Glutamatergic neuron (in vitro differentiated cells): ENCODE measurements around the gene KLRF1. TPM values are rescaled to one million over a fixed set of nuclear protein-coding genes. Genes with fewer than 3 reads are reported as not detected.

Source experiments
- DNase-seq: peaks from one replicate; pipeline ENCODE4 v3.0.0; 2022
- H3K27ac Mint-ChIP-seq: one replicate; pipeline ENCODE4 v1.8.0; 2020; ENCODE audit warnings: mild to moderate bottlenecking, mixed read lengths, inconsistent platforms; ENCODE audit not compliant: unreplicated experiment
- H3K27me3 Mint-ChIP-seq: one replicate; pipeline ENCODE4 v1.8.0; 2020; ENCODE audit warnings: mild to moderate bottlenecking, moderate library complexity, mixed read lengths, inconsistent platforms; ENCODE audit not compliant: unreplicated experiment
- H3K36me3 Mint-ChIP-seq: one replicate; pipeline ENCODE4 v1.8.0; 2020; ENCODE audit warnings: mild to moderate bottlenecking, mixed read lengths, inconsistent platforms; ENCODE audit not compliant: unreplicated experiment
- H3K4me1 Mint-ChIP-seq: one replicate; pipeline ENCODE4 v1.8.0; 2020; ENCODE audit warnings: mild to moderate bottlenecking, low read depth, mixed read lengths, inconsistent platforms; ENCODE audit not compliant: unreplicated experiment
- H3K4me3 Mint-ChIP-seq: one replicate; pipeline ENCODE4 v1.8.0; 2020; ENCODE audit warnings: mild to moderate bottlenecking, mixed read lengths, inconsistent platforms; ENCODE audit not compliant: unreplicated experiment
- H3K9me3 Mint-ChIP-seq: one replicate; pipeline ENCODE4 v1.8.0; 2020; ENCODE audit warnings: mild to moderate bottlenecking, moderate library complexity, mixed read lengths, inconsistent platforms; ENCODE audit not compliant: unreplicated experiment
- CTCF ChIP-seq: fragments of 200-600 bp; sonication (generic); IDR thresholded peaks from one replicate; pipeline ENCODE4 v1.5.0; 2021; ENCODE audit not compliant: partially characterized antibody, unreplicated experiment
- total RNA-seq: library from RNA; stranded (reverse); fragmentation: NEBNext Ultra II Directional; extraction: Animal tissue kit (Norgen Biotek cat#: 25700); gene quantifications from one replicate; pipeline ENCODE4 v1.2.1, GENCODE V29; 2021; ENCODE audit not compliant: unreplicated experiment

The KLRF1 gene
- total RNA-seq, 1 donor from 2014 or later, result not detected

DNA sequence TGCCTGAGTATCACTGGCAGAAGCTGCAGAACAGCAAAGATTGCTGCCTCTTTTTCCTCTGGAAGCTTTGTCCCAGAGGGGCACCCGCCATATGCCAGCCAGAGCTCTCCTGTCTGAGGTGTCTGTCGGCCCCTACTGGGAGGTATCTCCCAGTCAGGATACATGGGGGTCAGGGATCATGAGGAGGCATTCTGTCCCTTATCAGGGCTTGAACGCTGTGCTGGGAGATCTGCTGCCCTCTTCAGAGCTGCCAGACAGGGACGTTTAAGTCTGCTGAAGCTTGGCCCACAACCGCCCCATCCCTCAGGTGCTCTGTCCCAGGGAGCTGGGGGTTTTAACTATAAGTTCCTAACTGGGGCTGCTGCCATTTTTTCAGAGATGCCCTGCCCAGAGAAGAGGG, 21.6 kb downstream of the KLRF1 start:
- Mint-ChIP-seq H3K4me1 (no peaks in the 10 kb centered on the region), H3K9me3 (no peaks in the 10 kb centered on the region), H3K27me3 (no peaks in the 10 kb centered on the region), H3K4me3 (no peak overlapping the region), H3K36me3 (peaks cover 4% of the 10 kb centered on the region), H3K27ac (no peak overlapping the region)
- no peak for DNase-seq
- no peak for TF ChIP-seq CTCF

DNA sequence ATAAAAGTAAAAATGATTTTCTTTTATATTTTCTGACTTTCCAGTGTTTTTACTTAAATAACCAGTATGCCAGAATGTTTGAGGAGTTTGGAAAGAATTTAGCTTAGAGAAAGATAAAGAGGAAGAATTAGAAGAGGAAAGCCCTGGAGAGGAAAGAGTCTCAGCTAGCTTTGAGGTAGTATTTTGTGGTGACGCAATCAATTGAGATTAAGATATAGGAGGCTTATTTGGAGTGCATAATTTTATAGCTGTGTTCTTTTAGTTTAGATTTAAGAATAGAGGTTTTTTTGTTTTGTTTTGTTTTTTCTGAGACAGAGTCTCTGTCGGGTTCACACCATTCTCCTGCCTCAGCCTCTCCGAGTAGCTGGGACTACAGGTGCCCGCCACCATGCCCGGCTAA, 23.8 kb downstream of the KLRF1 start:
- no peaks in the 10 kb centered on the region for H3K27me3 Mint-ChIP-seq
- peaks cover 4% of the 10 kb centered on the region for H3K36me3 Mint-ChIP-seq
- no peak overlapping the region for H3K4me3 Mint-ChIP-seq
- no peak for TF ChIP-seq CTCF
- no peaks in the 10 kb centered on the region for H3K4me1 Mint-ChIP-seq
- H3K27ac Mint-ChIP-seq, result no peak overlapping the region
- no peak for DNase-seq
- no peaks in the 10 kb centered on the region for H3K9me3 Mint-ChIP-seq

- no peaks in the 10 kb centered on the region for H3K4me1 Mint-ChIP-seq
- TF ChIP-seq CTCF, result no peak
- no peak overlapping the region for H3K27ac Mint-ChIP-seq
- H3K27me3 Mint-ChIP-seq, result no peaks in the 10 kb centered on the region
- no peaks in the 10 kb centered on the region for H3K9me3 Mint-ChIP-seq
- no peak for DNase-seq
- H3K4me3 Mint-ChIP-seq, result no peak overlapping the region
- H3K36me3 Mint-ChIP-seq, result peaks cover 4% of the 10 kb centered on the region
These were observed 24.6 kb downstream of the KLRF1 start for GRCh38 chr12:9851927-9852326.

GRCh38 chr12:9856151-9856550, 28.9 kb downstream of the KLRF1 start:
- Mint-ChIP-seq H3K27me3 (no peaks in the 10 kb centered on the region), H3K4me1 (no peaks in the 10 kb centered on the region), H3K36me3 (no peaks in the 10 kb centered on the region), H3K27ac (no peak overlapping the region), H3K4me3 (no peak overlapping the region), H3K9me3 (no peaks in the 10 kb centered on the region)
- DNase-seq, result no peak
- TF ChIP-seq CTCF, result no peak

DNA sequence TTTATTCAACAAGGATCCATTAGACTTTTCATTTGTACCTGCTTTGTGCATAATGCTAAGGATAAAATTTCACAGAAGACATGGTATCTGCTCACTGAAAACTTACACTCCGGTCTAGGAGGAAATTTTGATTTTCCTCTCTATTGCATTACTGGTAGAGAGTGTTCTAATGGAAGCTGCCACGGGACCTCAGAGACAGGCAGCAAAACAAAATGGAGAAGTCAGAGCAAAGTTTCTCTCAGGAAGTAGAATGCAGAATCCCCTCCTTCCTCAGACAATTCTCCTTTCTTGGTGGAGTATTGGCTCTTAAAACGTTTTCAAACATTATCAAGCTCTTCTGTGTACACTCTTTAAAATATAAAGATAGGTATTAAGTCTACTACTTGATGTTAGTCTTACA, 29.6 kb downstream of the KLRF1 start:
- Mint-ChIP-seq H3K4me1 (no peaks in the 10 kb centered on the region), H3K9me3 (no peaks in the 10 kb centered on the region), H3K36me3 (no peaks in the 10 kb centered on the region), H3K4me3 (no peak overlapping the region), H3K27ac (no peak overlapping the region), H3K27me3 (no peaks in the 10 kb centered on the region)
- TF ChIP-seq CTCF, result no peak
- DNase-seq, result no peak
